SK-N-SH treated with all-trans-retinoic acid at 6 μM for 48 hours (cell line): ENCODE measurements around the gene BOC.

Source experiments
- ATAC-seq: fragments of 200-7000 bp; cut with Tn5 transposase; 3 replicates; pipeline ENCODE4 v1.9.1; 2020; ENCODE audit warnings: mild to moderate bottlenecking, moderate library complexity
- ARNTL ChIP-seq: fragments of 450-650 bp; formaldehyde crosslinking; IDR thresholded peaks from 2 replicates; pipeline ENCODE4 v1.5.0; 2020; ENCODE audit warnings: low read depth, mild to moderate bottlenecking, moderate library complexity, borderline replicate concordance
- BACH2 ChIP-seq: fragments of 250-450 bp; sonication (Bioruptor Pico); IDR thresholded peaks from 2 replicates; pipeline ENCODE4 v1.9.0; 2021; ENCODE audit warnings: mild to moderate bottlenecking, borderline replicate concordance
- CREB5 ChIP-seq: fragments of 250-450 bp; sonication (Bioruptor Pico); IDR thresholded peaks from 2 replicates; pipeline ENCODE4 v1.5.1; 2020; ENCODE audit warnings: low read depth, mild to moderate bottlenecking, moderate library complexity
- CSDC2 ChIP-seq: fragments of 250-450 bp; sonication (Bioruptor Pico); IDR thresholded peaks from 2 replicates; pipeline ENCODE4 v1.5.0; 2020; ENCODE audit warnings: mild to moderate bottlenecking, moderate library complexity
- CSRNP3 ChIP-seq: fragments of 250-450 bp; sonication (Bioruptor Pico); IDR thresholded peaks from 2 replicates; pipeline ENCODE4 v1.5.1; 2021; ENCODE audit warnings: mild to moderate bottlenecking, moderate library complexity
- ESRRG ChIP-seq: fragments of 250-450 bp; sonication (Bioruptor Pico); IDR thresholded peaks from 2 replicates; pipeline ENCODE4 v1.6.1; 2021; ENCODE audit warnings: mild to moderate bottlenecking
- GLIS3 ChIP-seq: fragments of 250-450 bp; sonication (Bioruptor Pico); IDR thresholded peaks from 2 replicates; pipeline ENCODE4 v1.5.0; 2020; ENCODE audit warnings: mild to moderate bottlenecking, moderate library complexity
- OSR1 ChIP-seq: fragments of 250-450 bp; sonication (Bioruptor Pico); IDR thresholded peaks from 2 replicates; pipeline ENCODE4 v1.8.0; 2022; ENCODE audit warnings: moderate library complexity, mild to moderate bottlenecking, inconsistent platforms
- PATZ1 ChIP-seq: fragments of 250-450 bp; sonication (Bioruptor Pico); IDR thresholded peaks from 2 replicates; pipeline ENCODE4 v1.8.0; 2020; ENCODE audit warnings: mild to moderate bottlenecking, moderate library complexity, borderline replicate concordance
- POU6F1 ChIP-seq: fragments of 250-450 bp; sonication (Bioruptor Pico); IDR thresholded peaks from 2 replicates; pipeline ENCODE4 v1.8.0; 2021; ENCODE audit warnings: low read depth, mild to moderate bottlenecking, moderate library complexity, borderline replicate concordance
- RARB ChIP-seq: fragments of 250-450 bp; sonication (Bioruptor Pico); IDR thresholded peaks from 2 replicates; pipeline ENCODE4 v1.8.0; 2021; ENCODE audit warnings: mild to moderate bottlenecking, moderate library complexity
- SNAI2 ChIP-seq: fragments of 250-450 bp; sonication (Bioruptor Pico); IDR thresholded peaks from 2 replicates; pipeline ENCODE4 v1.5.0; 2020; ENCODE audit warnings: mild to moderate bottlenecking, moderate library complexity
- TCF4 ChIP-seq: fragments of 250-450 bp; sonication (Bioruptor Pico); IDR thresholded peaks from 2 replicates; pipeline ENCODE4 v1.8.0; 2021; ENCODE audit warnings: mild to moderate bottlenecking, moderate library complexity, borderline replicate concordance
- TOX ChIP-seq: fragments of 250-450 bp; sonication (Bioruptor Pico); IDR thresholded peaks from 2 replicates; pipeline ENCODE4 v1.8.0; 2021; ENCODE audit warnings: mild to moderate bottlenecking, moderate library complexity, borderline replicate concordance
- TSHZ2 ChIP-seq: fragments of 250-450 bp; sonication (Bioruptor Pico); IDR thresholded peaks from 2 replicates; pipeline ENCODE4 v1.5.0; 2020; ENCODE audit warnings: mild to moderate bottlenecking, moderate library complexity
- ZC3H10 ChIP-seq: fragments of 250-450 bp; sonication (Bioruptor Pico); IDR thresholded peaks from 2 replicates; pipeline ENCODE4 v1.5.1; 2021; ENCODE audit warnings: mild to moderate bottlenecking, moderate library complexity
- ZFP3 ChIP-seq: fragments of 250-450 bp; sonication (Bioruptor Pico); IDR thresholded peaks from 2 replicates; pipeline ENCODE4 v1.5.0; 2020; ENCODE audit warnings: mild to moderate bottlenecking, moderate library complexity
- ZNF565 ChIP-seq: fragments of 450-650 bp; formaldehyde crosslinking; conservative IDR thresholded peaks from 2 replicates; pipeline ENCODE4 v1.5.0; 2020; ENCODE audit warnings: low read depth, mild to moderate bottlenecking, moderate library complexity
- ZNF8 ChIP-seq: fragments of 450-650 bp; formaldehyde crosslinking; IDR thresholded peaks from 2 replicates; pipeline ENCODE4 v1.5.0; 2020; ENCODE audit warnings: mild to moderate bottlenecking, moderate library complexity

BOC gene

GRCh38 chr3:113247068-113247467 lies 35.7 kb downstream of the BOC start (continued):
- no peak for TF ChIP-seq PATZ1 (CRISPR knock-in tag)
- TF ChIP-seq SNAI2 (CRISPR knock-in tag) = no peak
- TF ChIP-seq RARB (CRISPR knock-in tag) = no peak
- no peak for TF ChIP-seq CSDC2 (CRISPR knock-in tag)
- TF ChIP-seq OSR1 = no peak
- TF ChIP-seq ZNF8 = no peak
- no peak for TF ChIP-seq ARNTL
- no peak for TF ChIP-seq ZFP3 (CRISPR knock-in tag)
- no peak for TF ChIP-seq BACH2 (CRISPR knock-in tag)
- TF ChIP-seq CREB5 (CRISPR knock-in tag) = no peak
- TF ChIP-seq GLIS3 (CRISPR knock-in tag) = no peak
- TF ChIP-seq ZNF565 (CRISPR knock-in tag) = no peak

GRCh38 chr3:113247675-113248458 lies 36.5 kb downstream of the BOC start:
- no peak for TF ChIP-seq CREB5 (CRISPR knock-in tag)
- no peak for TF ChIP-seq TCF4 (CRISPR knock-in tag)
- TF ChIP-seq ZC3H10 (CRISPR knock-in tag) = no peak
- ATAC-seq = no peak; the same call in 1 of the 3 replicates

GRCh38 chr3:113249111-113249510 lies 37.8 kb downstream of the BOC start:
- ATAC-seq = peak; percentile 96
- TF ChIP-seq TCF4 (CRISPR knock-in tag) (peak; percentile 44; the same call in 1 of the 2 replicates), OSR1 (no peak)
- TF ChIP-seq, all 23 proteins: peak for 1

GRCh38 chr3:113249601-113250000 lies 38.2 kb downstream of the BOC start:
- TF ChIP-seq TOX (CRISPR knock-in tag) (no peak), ZC3H10 (CRISPR knock-in tag) (no peak), POU6F1 (CRISPR knock-in tag) (no peak), ESRRG (CRISPR knock-in tag) (no peak), GLIS3 (CRISPR knock-in tag) (no peak), ZNF565 (CRISPR knock-in tag) (no peak), ARNTL (no peak), ZNF8 (no peak), TSHZ2 (CRISPR knock-in tag) (no peak), TCF4 (CRISPR knock-in tag) (no peak), RARB (CRISPR knock-in tag) (no peak), CSRNP3 (no peak), CREB5 (CRISPR knock-in tag) (no peak), PATZ1 (CRISPR knock-in tag) (no peak), BACH2 (CRISPR knock-in tag) (no peak)
- TF ChIP-seq, all 23 proteins: peak for 0

More at GRCh38 chr3:113249601-113250000, 38.2 kb downstream of the BOC start:
- no peak; the same call in 1 of the 3 replicates for ATAC-seq
